Lower leg skin (tissue), 3 donors: ENCODE measurements around the gene TBX10.

Source experiments
- POLR2A ChIP-seq, 2 donors: fragments of 450-650 bp; IDR thresholded peaks; one replicate each; pipeline ENCODE4 v1.6.1; 2016 to 2017; ENCODE audit warnings: antibody characterized with exemption in 2 of 2, mild to moderate bottlenecking in 1 of 2, moderate library complexity in 1 of 2
- TF ChIP-seq, protein P1 (sequence below), 3 donors: fragments of 450-650 bp; IDR thresholded peaks; one replicate each; pipeline ENCODE4 v1.5.1; 2016; ENCODE audit warnings: antibody characterized with exemption in 3 of 3, mild to moderate bottlenecking in 3 of 3, moderate library complexity in 2 of 3

DNA sequence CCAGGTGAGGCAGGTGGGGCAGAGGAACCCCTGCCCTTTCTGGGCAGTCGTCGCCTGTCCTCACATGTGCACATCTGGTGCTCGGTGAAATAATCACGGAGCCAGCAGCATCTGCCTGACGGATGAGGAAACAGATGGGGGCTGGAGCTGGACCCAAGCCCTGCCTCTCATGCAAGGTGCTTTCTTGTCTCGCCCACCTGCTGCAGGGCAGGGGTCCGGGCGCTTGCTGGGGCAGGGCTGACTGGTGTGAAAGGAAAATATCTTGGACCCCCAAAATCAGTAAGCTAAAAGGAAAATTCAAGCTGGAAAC is 31.6 kb upstream of the TBX10 start:
- TF ChIP-seq, protein P1, sequence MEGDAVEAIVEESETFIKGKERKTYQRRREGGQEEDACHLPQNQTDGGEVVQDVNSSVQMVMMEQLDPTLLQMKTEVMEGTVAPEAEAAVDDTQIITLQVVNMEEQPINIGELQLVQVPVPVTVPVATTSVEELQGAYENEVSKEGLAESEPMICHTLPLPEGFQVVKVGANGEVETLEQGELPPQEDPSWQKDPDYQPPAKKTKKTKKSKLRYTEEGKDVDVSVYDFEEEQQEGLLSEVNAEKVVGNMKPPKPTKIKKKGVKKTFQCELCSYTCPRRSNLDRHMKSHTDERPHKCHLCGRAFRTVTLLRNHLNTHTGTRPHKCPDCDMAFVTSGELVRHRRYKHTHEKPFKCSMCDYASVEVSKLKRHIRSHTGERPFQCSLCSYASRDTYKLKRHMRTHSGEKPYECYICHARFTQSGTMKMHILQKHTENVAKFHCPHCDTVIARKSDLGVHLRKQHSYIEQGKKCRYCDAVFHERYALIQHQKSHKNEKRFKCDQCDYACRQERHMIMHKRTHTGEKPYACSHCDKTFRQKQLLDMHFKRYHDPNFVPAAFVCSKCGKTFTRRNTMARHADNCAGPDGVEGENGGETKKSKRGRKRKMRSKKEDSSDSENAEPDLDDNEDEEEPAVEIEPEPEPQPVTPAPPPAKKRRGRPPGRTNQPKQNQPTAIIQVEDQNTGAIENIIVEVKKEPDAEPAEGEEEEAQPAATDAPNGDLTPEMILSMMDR (IDR thresholded peaks at IDR 0.05): no peak
- no peak for TF ChIP-seq POLR2A (IDR thresholded peaks at IDR 0.05)
